RWPE2 (cell line): ENCODE measurements around the gene LENEP.

Source experiments
- ATAC-seq: fragments of 200-7000 bp; cut with Tn5 transposase; 3 replicates; pipeline ENCODE4 v1.9.1; 2021; ENCODE audit warnings: low read depth
- DNase-seq: peaks from one replicate; pipeline ENCODE4 v3.0.0-alpha.2; 2020; ENCODE audit warnings: low spot score
- H3K27ac ChIP-seq: fragments of 450-650 bp; 2 replicates; pipeline ENCODE4 v1.5.1; 2017; ENCODE audit warnings: mild to moderate bottlenecking; ENCODE audit not compliant: poor library complexity, severe bottlenecking
- H3K27me3 ChIP-seq: fragments of 250-450 bp; sonication (Bioruptor Pico); 2 replicates; pipeline ENCODE4 v1.5.1; 2021; ENCODE audit warnings: mild to moderate bottlenecking, moderate library complexity; ENCODE audit not compliant: insufficient read depth, poor library complexity, severe bottlenecking
- H3K36me3 ChIP-seq: fragments of 250-450 bp; sonication (Bioruptor Pico); 2 replicates; pipeline ENCODE4 v1.5.1; 2020; ENCODE audit warnings: low read depth, mild to moderate bottlenecking, moderate library complexity
- H3K4me1 ChIP-seq: fragments of 250-450 bp; sonication (Bioruptor Pico); 2 replicates; pipeline ENCODE4 v1.5.1; 2021; ENCODE audit warnings: mild to moderate bottlenecking, moderate library complexity; ENCODE audit not compliant: insufficient read depth, poor library complexity, severe bottlenecking
- H3K4me3 ChIP-seq: fragments of 250-450 bp; sonication (Bioruptor Pico); 2 replicates; pipeline ENCODE4 v1.5.1; 2021; ENCODE audit warnings: mild to moderate bottlenecking, moderate library complexity; ENCODE audit not compliant: severe bottlenecking
- H3K9me3 ChIP-seq: fragments of 250-450 bp; sonication (Bioruptor Pico); 2 replicates; pipeline ENCODE4 v1.5.1; 2021; ENCODE audit warnings: mild to moderate bottlenecking, moderate library complexity; ENCODE audit not compliant: severe bottlenecking
- CTCF ChIP-seq: fragments of 450-650 bp; IDR thresholded peaks from one replicate; pipeline ENCODE4 v1.5.1; 2017; ENCODE audit warnings: mild to moderate bottlenecking, moderate library complexity; ENCODE audit not compliant: poor library complexity, severe bottlenecking

LENEP gene

GRCh38 chr1:154954541-154954940, 38.8 kb upstream of the LENEP start:
- TF ChIP-seq CTCF: no peak
- Histone ChIP-seq H3K36me3 (peaks cover 4% of the 10 kb centered on the region), H3K27me3 (no peaks in the 10 kb centered on the region), H3K27ac (no peak overlapping the region), H3K4me3 (no peak overlapping the region), H3K4me1 (peaks cover 10% of the 10 kb centered on the region), H3K9me3 (no peaks in the 10 kb centered on the region)
- DNase-seq (no peak), ATAC-seq (no peak)

GRCh38 chr1:154955039-154955717, 38.2 kb upstream of the LENEP start:
- no peak for TF ChIP-seq CTCF
- peak overlapping the region; percentile 36 for H3K27ac ChIP-seq
- no peak; the same call in 2 of the 3 replicates for ATAC-seq

GRCh38 chr1:154955718-154956543, 37.5 kb upstream of the LENEP start, which contains the start of gene PBXIP1:
Gene PBXIP1, minus strand, starts transcription at chr1:154956099. Its CDS starts 2,378 bp downstream, at chr1:154953721.
- H3K4me1 ChIP-seq: peaks cover 10% of the 10 kb centered on the region
- H3K9me3 ChIP-seq: no peaks in the 10 kb centered on the region
- DNase-seq (no peak), ATAC-seq (peak; percentile 84)
- TF ChIP-seq CTCF: peak; percentile 40
- H3K4me3 ChIP-seq: peak within 1 kb of the TSS; percentile 33
- peak within 1 kb of the TSS; percentile 36 for H3K27ac ChIP-seq
- no peaks in the 10 kb centered on the region for H3K27me3 ChIP-seq
- peaks cover 8% of the 10 kb centered on the region for H3K36me3 ChIP-seq

More at GRCh38 chr1:154955039-154955717, 38.2 kb upstream of the LENEP start:
- no peak for DNase-seq
- peaks cover 8% of the 10 kb centered on the region for H3K36me3 ChIP-seq
- H3K27me3 ChIP-seq: no peaks in the 10 kb centered on the region
- H3K9me3 ChIP-seq: no peaks in the 10 kb centered on the region
- H3K4me3 ChIP-seq: peak overlapping the region; percentile 33
- peaks cover 10% of the 10 kb centered on the region for H3K4me1 ChIP-seq

- no peak for TF ChIP-seq CTCF
- Histone ChIP-seq H3K4me1 (peaks cover 10% of the 10 kb centered on the region), H3K27ac (peak overlapping the region; percentile 36), H3K4me3 (peak overlapping the region; percentile 33), H3K27me3 (no peaks in the 10 kb centered on the region), H3K9me3 (no peaks in the 10 kb centered on the region), H3K36me3 (peaks cover 8% of the 10 kb centered on the region)
- DNase-seq (no peak), ATAC-seq (no peak)
Observed at GRCh38 chr1:154956544-154956941, 36.8 kb upstream of the LENEP start.
